Stomach (tissue), 9 donors: ENCODE data around the gene GNLY. TPM values are rescaled to one million over a fixed set of nuclear protein-coding genes. Genes with fewer than 3 reads are reported as not detected.

ENCODE experiments used
- DNase-seq, 2 donors: peaks; one replicate each; pipeline versions ENCODE4 v3.0.0 to v3.0.0-alpha.2; 2013 to 2019
- H3K27ac ChIP-seq, 5 donors: fragments of 200-600 bp in 4 of 5; sonication (generic) in 4 of 5; one replicate each; pipeline ENCODE4 v1.5.1; 2013 to 2019; ENCODE audit warnings: mild to moderate bottlenecking in 1 of 5, moderate library complexity in 1 of 5
- H3K27me3 ChIP-seq, 3 donors: fragments of 200-600 bp; sonication (generic); one replicate each; pipeline ENCODE4 v1.5.1; 2017 to 2019; ENCODE audit warnings: mixed run types in 1 of 3
- H3K36me3 ChIP-seq, 4 donors: fragments of 200-600 bp; sonication (generic); 1 replicate in 3 of 4; 2 replicates in 1 of 4; pipeline ENCODE4 v1.5.1; 2016 to 2019
- H3K4me1 ChIP-seq, 4 donors: fragments of 200-600 bp; sonication (generic); one replicate each; pipeline ENCODE4 v1.5.1; 2016 to 2019
- H3K4me3 ChIP-seq, 4 donors: fragments of 200-600 bp; sonication (generic) in 3 of 4; one replicate each; pipeline ENCODE4 v1.5.1; 2016 to 2019; ENCODE audit warnings: mild to moderate bottlenecking in 1 of 4
- H3K9me3 ChIP-seq, 4 donors: fragments of 200-600 bp; sonication (generic); one replicate each; pipeline ENCODE4 v1.5.1; 2016 to 2019
- CTCF ChIP-seq, 7 experiments: fragments of 450-650 bp in 4 of 7; fragments of 200-600 bp in 3 of 7; sonication (generic) in 3 of 7; IDR thresholded peaks; one replicate each; pipeline ENCODE4 v1.5.1; 2016 to 2019; ENCODE audit warnings: antibody characterized with exemption in 7 of 7, control low read depth in 2 of 7, mild to moderate bottlenecking in 1 of 7
- EP300 ChIP-seq: sonication (generic); formaldehyde crosslinking; IDR thresholded peaks from one replicate; pipeline ENCODE4 v1.6.1; 2017; ENCODE audit warnings: antibody characterized with exemption
- POLR2A ChIP-seq, 4 donors: fragments of 450-650 bp; IDR thresholded peaks; one replicate each; pipeline ENCODE4 v1.6.1; 2016; ENCODE audit warnings: antibody characterized with exemption in 4 of 4, control low read depth in 2 of 4, mild to moderate bottlenecking in 1 of 4, moderate library complexity in 1 of 4
- POLR2AphosphoS5 ChIP-seq, 3 donors: sonication (generic); formaldehyde crosslinking; IDR thresholded peaks; one replicate each; pipeline ENCODE4 v1.6.1; 2016; ENCODE audit warnings: antibody characterized with exemption in 3 of 3
- WGBS, 5 donors: extraction: QIAGEN DNeasy Blood & Tissue Kit in 3 of 5; methylation state at CpG; one replicate each; pipeline versions ENCODE4 v1.1.5 to v1.1.7; 2013 to 2018; 5-methylcytosine and 5-hydroxymethylcytosine counted together
- intact Hi-C: fragments of 100-400 bp; cut with DNase I; formaldehyde crosslinking; loops from one replicate; pipeline ENCODE4 v1.15.1; 2023; ENCODE audit warnings: low total_unique reads
- polyA plus RNA-seq, 3 donors: library from polyadenylated mRNA; stranded (reverse); fragments of 200-250 nt; gene quantifications; one replicate each; pipeline ENCODE4 v1.2.3, GENCODE V29; 2013
- total RNA-seq, 5 donors: library from RNA; depleted of rRNA; stranded (reverse); fragments of >200 nt; gene quantifications; one replicate each; pipeline versions ENCODE4 v1.1.0 to v1.2.3, GENCODE V29; 2014 to 2016
- donor health status: healthy with polysubstance abuse.
- donor health status: Bipolar disorder and iron deficiency.
- donor health status: healthy.

Gene GNLY
- total and polyA plus RNA-seq, 8 donors = 0.72 to 5.8 (median 1.7) TPM; not detected in 3

DNA sequence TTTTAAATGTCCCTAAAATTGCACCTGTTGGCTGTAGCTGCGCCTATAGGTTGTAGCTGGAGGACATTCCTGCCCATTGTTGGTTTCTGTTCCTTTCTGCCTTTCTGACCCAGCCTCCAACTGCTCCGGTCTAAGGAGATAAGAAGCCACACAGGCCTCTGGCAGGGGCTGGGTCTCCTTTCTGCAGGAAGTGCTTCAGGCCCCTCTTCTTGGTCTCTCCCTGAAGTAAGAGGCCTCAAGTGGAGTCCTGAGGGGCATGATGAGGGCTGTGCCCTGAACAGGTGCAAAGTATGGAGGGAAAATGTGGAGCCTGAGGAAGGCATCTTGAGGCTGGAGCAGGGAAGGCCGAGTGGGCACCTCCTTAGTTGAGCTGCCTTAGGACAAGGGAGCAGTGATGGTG is 15.8 kb upstream of the GNLY start:
- intact Hi-C loops = no loop called here
- H3K4me3 ChIP-seq = no peak overlapping the region
- H3K36me3 ChIP-seq = no peaks in the 10 kb centered on the region
- H3K27ac ChIP-seq = peak overlapping the region in 3 of 5 donors; percentile 25 to 55 (median 50)
- H3K9me3 ChIP-seq = no peaks in the 10 kb centered on the region
- no peak for TF ChIP-seq EP300
- TF ChIP-seq CTCF (IDR thresholded peaks at IDR 0.05) = no peak
- no peak for TF ChIP-seq POLR2A (IDR thresholded peaks at IDR 0.05)
- TF ChIP-seq POLR2AphosphoS5 (IDR thresholded peaks at IDR 0.05) = no peak
- WGBS, 5 donors = 64 to 76% (median 70%) methylated on average over 3 of the region's 3 CpGs
- no peak for DNase-seq
- H3K27me3 ChIP-seq = no peaks in the 10 kb centered on the region
- peaks cover 12 to 18% (median 14%) of the 10 kb centered on the region in 4 donors for H3K4me1 ChIP-seq

DNA sequence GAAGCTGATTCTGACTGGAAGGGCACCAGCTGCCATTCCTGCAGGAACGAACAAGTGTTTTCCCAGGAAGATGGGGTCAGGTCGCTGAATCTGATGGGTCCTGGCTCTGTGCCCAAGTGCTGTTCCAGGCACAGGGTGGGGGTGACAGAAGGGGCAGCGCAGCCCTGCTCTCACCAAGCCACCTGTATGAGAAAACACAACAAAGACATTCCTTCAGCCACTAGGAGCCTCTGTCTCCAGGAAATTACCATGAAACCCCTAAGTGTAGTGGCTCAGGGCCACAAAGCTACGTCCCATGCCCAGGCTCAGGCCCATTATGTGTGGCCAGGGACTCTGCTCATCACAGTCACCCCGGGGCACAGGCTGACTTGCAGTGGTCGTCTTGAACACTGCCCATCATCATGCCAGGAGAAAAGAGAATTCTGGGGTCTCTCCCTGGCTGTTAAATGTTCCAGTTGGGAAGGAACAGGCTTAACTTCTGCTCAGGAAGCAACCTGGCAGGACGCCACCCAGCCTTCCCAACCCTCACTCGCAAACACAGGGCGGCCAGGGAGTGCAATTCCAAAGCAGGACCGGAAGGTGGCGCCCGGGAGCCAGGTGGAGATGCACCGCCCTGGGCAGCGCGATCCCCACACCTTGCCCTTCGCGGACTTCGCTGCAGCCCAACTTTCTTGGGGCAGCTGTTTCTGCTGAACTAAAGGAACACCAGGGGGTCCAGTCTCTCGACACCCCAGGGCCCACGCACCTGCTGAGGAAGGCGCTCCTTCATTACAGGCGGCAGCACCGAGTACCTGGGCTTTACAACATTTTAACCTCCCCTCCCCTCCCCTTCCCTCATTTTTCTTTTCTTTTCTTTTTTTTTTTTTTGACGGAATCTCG is 15.1 kb upstream of the GNLY start:
- TF ChIP-seq EP300 (no peak), POLR2A (IDR thresholded peaks at IDR 0.05) (no peak), POLR2AphosphoS5 (IDR thresholded peaks at IDR 0.05) (peak in 1 of 3 donors; percentile 69), CTCF (IDR thresholded peaks at IDR 0.05) (peak in 6 of 7 experiments; percentile 33 to 99 (median 96))
- 15 to 21% (median 16%) methylated on average over 11 to 25 of the region's 25 CpGs for WGBS, 5 donors
- Histone ChIP-seq H3K36me3 (no peaks in the 10 kb centered on the region), H3K27ac (peak overlapping the region in 3 of 5 donors; percentile 25 to 55 (median 50)), H3K4me3 (peak overlapping the region in 3 of 4 donors; percentile 1 to 22 (median 15)), H3K9me3 (no peaks in the 10 kb centered on the region), H3K27me3 (no peaks in the 10 kb centered on the region), H3K4me1 (peaks cover 12 to 18% (median 14%) of the 10 kb centered on the region in 4 donors)
- intact Hi-C loops = no loop called here
- peak; percentile 94 to 98 for DNase-seq

GRCh38 chr2:85680707-85681371 is 13.3 kb upstream of the GNLY start:
- H3K27ac ChIP-seq = peak overlapping the region in 2 of 5 donors; percentile 15 to 20
- intact Hi-C loops = no loop called here
- no peaks in the 10 kb centered on the region for H3K36me3 ChIP-seq
- H3K4me3 ChIP-seq = no peak overlapping the region
- H3K4me1 ChIP-seq = peaks cover 12 to 18% (median 14%) of the 10 kb centered on the region in 4 donors
- 76 to 86% (median 83%) methylated on average over 2 of the region's 2 CpGs for WGBS, 5 donors
- no peaks in the 10 kb centered on the region for H3K27me3 ChIP-seq
- DNase-seq = no peak
- H3K9me3 ChIP-seq = no peaks in the 10 kb centered on the region
- TF ChIP-seq POLR2AphosphoS5 (IDR thresholded peaks at IDR 0.05) (no peak), POLR2A (IDR thresholded peaks at IDR 0.05) (no peak), CTCF (IDR thresholded peaks at IDR 0.05) (no peak), EP300 (no peak)

GRCh38 chr2:85681372-85681763 is 12.8 kb upstream of the GNLY start:
- no peak for DNase-seq
- Histone ChIP-seq H3K9me3 (no peaks in the 10 kb centered on the region), H3K4me1 (peaks cover 12 to 18% (median 14%) of the 10 kb centered on the region in 4 donors), H3K27ac (peak overlapping the region in 1 of 5 donors; percentile 20), H3K36me3 (no peaks in the 10 kb centered on the region), H3K4me3 (no peak overlapping the region), H3K27me3 (no peaks in the 10 kb centered on the region)
- intact Hi-C loops = no loop called here
- TF ChIP-seq EP300 = no peak
- no peak for TF ChIP-seq CTCF (IDR thresholded peaks at IDR 0.05)
- TF ChIP-seq POLR2AphosphoS5 (IDR thresholded peaks at IDR 0.05) = no peak
- WGBS, 5 donors = 71 to 88% (median 80%) methylated on average over 5 of the region's 5 CpGs
